HepG2 (cell line): ENCODE data around the gene AVPR2. TPM values are rescaled to one million over a fixed set of nuclear protein-coding genes. Genes with fewer than 3 reads are reported as not detected.

Experiments
- CBFB ChIP-seq: sonication (generic); formaldehyde crosslinking; IDR thresholded peaks from 2 replicates; pipeline ENCODE4 v1.4.0; 2020; ENCODE audit warnings: missing genetic modification reagents
- CREBL2 ChIP-seq: sonication (generic); formaldehyde crosslinking; IDR thresholded peaks from 2 replicates; pipeline ENCODE4 v1.8.1; 2023; ENCODE audit warnings: missing genetic modification reagents, mild to moderate bottlenecking, borderline replicate concordance
- ERF ChIP-seq: IDR thresholded peaks from 2 replicates; pipeline ENCODE4 v1.6.1; 2018; ENCODE audit warnings: missing biosample characterization, missing genetic modification reagents
- KDM6A ChIP-seq: IDR thresholded peaks from 2 replicates; pipeline ENCODE4 v1.6.1; 2016; ENCODE audit warnings: low read depth
- NCOA1 ChIP-seq: sonication (generic); formaldehyde crosslinking; IDR thresholded peaks from 2 replicates; pipeline ENCODE4 v1.9.0; 2021; ENCODE audit warnings: missing genetic modification reagents
- NCOA5 ChIP-seq: sonication (generic); formaldehyde crosslinking; IDR thresholded peaks from 2 replicates; pipeline ENCODE4 v1.4.0; 2020; ENCODE audit warnings: missing genetic modification reagents
- NFKBIZ ChIP-seq: IDR thresholded peaks from 2 replicates; pipeline ENCODE4 v1.6.1; 2018; ENCODE audit warnings: missing genetic modification reagents, missing compliant biosample characterization
- RFXAP ChIP-seq: sonication (generic); formaldehyde crosslinking; IDR thresholded peaks from 2 replicates; pipeline ENCODE4 v1.4.0; 2020; ENCODE audit warnings: missing genetic modification reagents, borderline replicate concordance
- SRSF9 ChIP-seq: fragments of 200-400 bp; formaldehyde crosslinking; IDR thresholded peaks from 2 replicates; pipeline ENCODE4 v1.6.1; 2018; ENCODE audit warnings: borderline replicate concordance, mild to moderate bottlenecking, low read depth, low read length; ENCODE audit not compliant: insufficient read depth, poor library complexity, severe bottlenecking
- TBX2 ChIP-seq: sonication (generic); formaldehyde crosslinking; IDR thresholded peaks from 2 replicates; pipeline ENCODE4 v1.5.0; 2020; ENCODE audit warnings: missing genetic modification reagents, mild to moderate bottlenecking, borderline replicate concordance
- ZFAT ChIP-seq: sonication (generic); formaldehyde crosslinking; conservative IDR thresholded peaks from 2 replicates; pipeline ENCODE4 v1.8.1; 2023; ENCODE audit warnings: missing genetic modification reagents, inconsistent platforms
- ZFP36L2 ChIP-seq: sonication (generic); formaldehyde crosslinking; IDR thresholded peaks from 2 replicates; pipeline ENCODE4 v1.4.0; 2020; ENCODE audit warnings: missing genetic modification reagents
- ZFX ChIP-seq: sonication (generic); formaldehyde crosslinking; IDR thresholded peaks from 2 replicates; pipeline ENCODE4 v1.4.0; 2020; ENCODE audit warnings: mild to moderate bottlenecking, low read depth, missing genetic modification reagents, moderate library complexity
- ZNF20 ChIP-seq: sonication (generic); formaldehyde crosslinking; IDR thresholded peaks from 2 replicates; pipeline ENCODE4 v1.4.0; 2020; ENCODE audit warnings: mild to moderate bottlenecking, moderate library complexity, missing genetic modification reagents
- ZNF232 ChIP-seq: sonication (generic); formaldehyde crosslinking; IDR thresholded peaks from 2 replicates; pipeline ENCODE4 v1.4.0; 2020; ENCODE audit warnings: missing genetic modification reagents, borderline replicate concordance
- ZNF235 ChIP-seq: sonication (generic); formaldehyde crosslinking; IDR thresholded peaks from 2 replicates; pipeline ENCODE4 v1.8.1; 2023; ENCODE audit warnings: mild to moderate bottlenecking, missing genetic modification reagents, borderline replicate concordance
- ZNF343 ChIP-seq: sonication (generic); formaldehyde crosslinking; IDR thresholded peaks from 2 replicates; pipeline ENCODE4 v1.4.0; 2020; ENCODE audit warnings: mild to moderate bottlenecking, missing genetic modification reagents
- ZNF607 ChIP-seq: sonication (generic); formaldehyde crosslinking; IDR thresholded peaks from 2 replicates; pipeline ENCODE4 v1.5.1; 2020; ENCODE audit warnings: missing genetic modification reagents, mild to moderate bottlenecking, borderline replicate concordance
- ZNF737 ChIP-seq: sonication (generic); formaldehyde crosslinking; IDR thresholded peaks from 2 replicates; pipeline ENCODE4 v1.5.0; 2020; ENCODE audit warnings: missing genetic modification reagents, mild to moderate bottlenecking, borderline replicate concordance
- ZNF746 ChIP-seq: sonication (generic); formaldehyde crosslinking; IDR thresholded peaks from 2 replicates; pipeline ENCODE4 v1.8.0; 2022; ENCODE audit warnings: mild to moderate bottlenecking, missing genetic modification reagents
- ZNF777 ChIP-seq: sonication (generic); formaldehyde crosslinking; IDR thresholded peaks from 2 replicates; pipeline ENCODE4 v1.4.0; 2020; ENCODE audit warnings: missing genetic modification reagents
- ZNF788 ChIP-seq: sonication (generic); formaldehyde crosslinking; IDR thresholded peaks from 2 replicates; pipeline ENCODE4 v1.5.0; 2020; ENCODE audit warnings: mild to moderate bottlenecking, missing genetic modification reagents, borderline replicate concordance
- ZNF816 ChIP-seq: sonication (generic); formaldehyde crosslinking; IDR thresholded peaks from 2 replicates; pipeline ENCODE4 v1.8.0; 2022; ENCODE audit warnings: missing genetic modification reagents, mild to moderate bottlenecking, borderline replicate concordance
- ZNF891 ChIP-seq: sonication (generic); formaldehyde crosslinking; IDR thresholded peaks from 2 replicates; pipeline ENCODE4 v1.5.0; 2020; ENCODE audit warnings: mild to moderate bottlenecking, missing genetic modification reagents
- polyA plus RNA-seq, 8 experiments: library from polyadenylated mRNA; depleted of rRNA in 3 of 8; stranded (reverse) in 7 of 8; unstranded in 1 of 8; fragments of >200 nt; fragmentation: Illumina TruSeq in 4 of 8; extraction: Trizol in 4 of 8; gene quantifications; 2 replicates each; pipeline versions ENCODE4 v1.2.1 to v1.2.3, GENCODE V29; 2011 to 2016; ENCODE audit warnings: low read depth in 4 of 8, missing spikeins in 1 of 8, mixed read lengths in 1 of 8; ENCODE audit not compliant: insufficient read depth in 1 of 8
- total RNA-seq, 5 experiments: library from RNA; depleted of rRNA; stranded (reverse); fragments of >200 nt; fragmentation: Illumina TruSeq; extraction: Trizol; gene quantifications; 2 replicates each; pipeline ENCODE4 v1.2.3, GENCODE V29; 2016; ENCODE audit warnings: low read depth in 1 of 5
- TF ChIP-seq, protein P1 (sequence below): IDR thresholded peaks from 2 replicates; pipeline ENCODE4 v1.6.1; 2016; ENCODE audit warnings: missing compliant biosample characterization, missing genetic modification reagents, borderline replicate concordance
- TF ChIP-seq, protein P2 (sequence below): sonication (generic); formaldehyde crosslinking; IDR thresholded peaks from 2 replicates; pipeline ENCODE4 v1.4.0; 2020; ENCODE audit warnings: mild to moderate bottlenecking, missing genetic modification reagents
- TF ChIP-seq, protein P3 (sequence below): fragments of 450-650 bp; IDR thresholded peaks from 2 replicates; pipeline ENCODE4 v1.6.1; 2017; ENCODE audit warnings: mild to moderate bottlenecking

AVPR2 gene
- total and polyA plus RNA-seq, 2 of the 13 experiments (the other 11 are each of a cell fraction or from before 2014, with no cell fraction given) = not detected

- peak; percentile 100 for TF ChIP-seq ZNF737 (CRISPR knock-in tag)
- peak; percentile 99 for TF ChIP-seq ZFP36L2 (CRISPR knock-in tag)
- peak; percentile 93 for TF ChIP-seq ZNF777 (CRISPR knock-in tag)
- TF ChIP-seq ZNF746 (CRISPR knock-in tag) = peak; percentile 97
- TF ChIP-seq, protein P1, sequence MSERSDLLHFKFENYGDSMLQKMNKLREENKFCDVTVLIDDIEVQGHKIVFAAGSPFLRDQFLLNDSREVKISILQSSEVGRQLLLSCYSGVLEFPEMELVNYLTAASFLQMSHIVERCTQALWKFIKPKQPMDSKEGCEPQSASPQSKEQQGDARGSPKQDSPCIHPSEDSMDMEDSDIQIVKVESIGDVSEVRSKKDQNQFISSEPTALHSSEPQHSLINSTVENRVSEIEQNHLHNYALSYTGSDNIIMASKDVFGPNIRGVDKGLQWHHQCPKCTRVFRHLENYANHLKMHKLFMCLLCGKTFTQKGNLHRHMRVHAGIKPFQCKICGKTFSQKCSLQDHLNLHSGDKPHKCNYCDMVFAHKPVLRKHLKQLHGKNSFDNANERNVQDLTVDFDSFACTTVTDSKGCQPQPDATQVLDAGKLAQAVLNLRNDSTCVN = peak; percentile 99
- TF ChIP-seq NCOA5 = peak; percentile 95; the same call in 1 of the 2 replicates
- peak; percentile 100 for TF ChIP-seq ZNF235 (CRISPR knock-in tag)
- peak; percentile 99 for TF ChIP-seq CREBL2 (CRISPR knock-in tag)
- TF ChIP-seq ZNF20 (CRISPR knock-in tag) = peak; percentile 97
- peak; percentile 100 for TF ChIP-seq ZNF232
- TF ChIP-seq ZFX (CRISPR knock-in tag) = peak; percentile 60; the same call in 1 of the 2 replicates
- peak; percentile 99 for TF ChIP-seq ZNF816
- peak; percentile 96 for TF ChIP-seq NCOA1
- TF ChIP-seq ZFAT = peak; percentile 97
- TF ChIP-seq NFKBIZ (CRISPR knock-in tag) = peak; percentile 100
- TF ChIP-seq ZNF607 (CRISPR knock-in tag) = peak; percentile 100
- no peak for TF ChIP-seq SRSF9
- peak; percentile 98 for TF ChIP-seq TBX2 (CRISPR knock-in tag)
- TF ChIP-seq ZNF788 (CRISPR knock-in tag) = peak; percentile 97
- peak; percentile 60; the same call in 1 of the 2 replicates for TF ChIP-seq KDM6A (CRISPR knock-in tag)
- TF ChIP-seq ZNF343 = peak; percentile 99
- TF ChIP-seq, protein P2, sequence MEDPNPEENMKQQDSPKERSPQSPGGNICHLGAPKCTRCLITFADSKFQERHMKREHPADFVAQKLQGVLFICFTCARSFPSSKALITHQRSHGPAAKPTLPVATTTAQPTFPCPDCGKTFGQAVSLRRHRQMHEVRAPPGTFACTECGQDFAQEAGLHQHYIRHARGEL (CRISPR knock-in tag) = no peak
- peak; percentile 98 for TF ChIP-seq RFXAP (CRISPR knock-in tag)
- peak; percentile 100 for TF ChIP-seq ERF (CRISPR knock-in tag)
- TF ChIP-seq ZNF891 (CRISPR knock-in tag) = peak; percentile 100
- TF ChIP-seq, protein P3, sequence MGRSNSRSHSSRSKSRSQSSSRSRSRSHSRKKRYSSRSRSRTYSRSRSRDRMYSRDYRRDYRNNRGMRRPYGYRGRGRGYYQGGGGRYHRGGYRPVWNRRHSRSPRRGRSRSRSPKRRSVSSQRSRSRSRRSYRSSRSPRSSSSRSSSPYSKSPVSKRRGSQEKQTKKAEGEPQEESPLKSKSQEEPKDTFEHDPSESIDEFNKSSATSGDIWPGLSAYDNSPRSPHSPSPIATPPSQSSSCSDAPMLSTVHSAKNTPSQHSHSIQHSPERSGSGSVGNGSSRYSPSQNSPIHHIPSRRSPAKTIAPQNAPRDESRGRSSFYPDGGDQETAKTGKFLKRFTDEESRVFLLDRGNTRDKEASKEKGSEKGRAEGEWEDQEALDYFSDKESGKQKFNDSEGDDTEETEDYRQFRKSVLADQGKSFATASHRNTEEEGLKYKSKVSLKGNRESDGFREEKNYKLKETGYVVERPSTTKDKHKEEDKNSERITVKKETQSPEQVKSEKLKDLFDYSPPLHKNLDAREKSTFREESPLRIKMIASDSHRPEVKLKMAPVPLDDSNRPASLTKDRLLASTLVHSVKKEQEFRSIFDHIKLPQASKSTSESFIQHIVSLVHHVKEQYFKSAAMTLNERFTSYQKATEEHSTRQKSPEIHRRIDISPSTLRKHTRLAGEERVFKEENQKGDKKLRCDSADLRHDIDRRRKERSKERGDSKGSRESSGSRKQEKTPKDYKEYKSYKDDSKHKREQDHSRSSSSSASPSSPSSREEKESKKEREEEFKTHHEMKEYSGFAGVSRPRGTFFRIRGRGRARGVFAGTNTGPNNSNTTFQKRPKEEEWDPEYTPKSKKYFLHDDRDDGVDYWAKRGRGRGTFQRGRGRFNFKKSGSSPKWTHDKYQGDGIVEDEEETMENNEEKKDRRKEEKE = no peak
- TF ChIP-seq CBFB (CRISPR knock-in tag) = peak; percentile 95
Observed at GRCh38 chrX:153875391-153876111, 28.9 kb upstream of the AVPR2 start (continued).
